IPS-11a (cell line): ENCODE results near the gene SMTN.
"Not testable (repeated sequence)": the region's sequence is repeated elsewhere in the genome, so short reads cannot be mapped to it uniquely, and the experiment has no call there.

Experiments used
- H3K4me3 ChIP-seq: one replicate; pipeline ENCODE4 v1.5.1; 2013; ENCODE audit warnings: low read depth, low read length, control low read depth

The SMTN gene

DNA sequence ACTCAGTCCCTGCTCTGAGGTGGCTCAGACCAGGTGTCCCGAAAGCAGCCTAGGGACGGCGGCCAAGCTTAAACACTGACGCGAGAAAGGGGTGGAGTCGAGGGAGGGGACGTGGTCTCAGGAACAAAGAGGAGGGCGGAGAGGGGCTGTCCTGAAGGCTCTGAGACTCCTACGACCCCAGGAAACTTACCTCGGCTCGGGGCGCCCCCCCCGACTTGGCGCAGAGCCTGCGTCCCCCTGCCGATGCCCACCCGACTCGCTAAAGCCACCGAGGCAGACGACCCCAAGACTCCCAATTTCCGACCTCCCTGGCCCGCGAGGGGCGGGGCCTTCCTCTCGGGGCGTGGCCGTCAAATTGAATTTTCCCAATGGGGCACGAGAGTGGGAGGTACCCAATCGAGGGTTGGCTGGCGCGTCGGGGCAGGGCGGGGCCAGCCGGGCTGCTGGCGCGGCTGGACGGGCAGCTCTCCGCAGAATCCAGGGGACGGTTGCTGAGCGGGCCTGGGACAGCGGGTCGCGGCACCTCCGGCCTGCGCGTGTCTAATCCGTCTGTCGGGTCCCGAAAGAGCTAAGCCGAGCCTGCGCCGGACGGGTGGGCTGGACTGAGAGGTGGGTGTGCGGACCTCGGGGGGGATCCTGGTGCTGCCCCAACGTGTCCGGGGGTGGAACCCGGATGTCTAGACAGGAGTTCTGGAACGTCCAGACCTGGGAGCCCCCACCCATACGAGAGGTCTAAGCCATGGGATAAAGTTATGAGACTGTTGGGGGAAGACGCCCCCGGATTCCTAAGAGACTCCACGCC lies at the start of gene SMTN:
SMTN (plus strand) TSS at position 471 of the 802 bp plus-strand sequence. CDS start 1,941 bp downstream, outside the sequence.
- peak within 1 kb of the TSS; percentile 61 for H3K4me3 ChIP-seq

DNA sequence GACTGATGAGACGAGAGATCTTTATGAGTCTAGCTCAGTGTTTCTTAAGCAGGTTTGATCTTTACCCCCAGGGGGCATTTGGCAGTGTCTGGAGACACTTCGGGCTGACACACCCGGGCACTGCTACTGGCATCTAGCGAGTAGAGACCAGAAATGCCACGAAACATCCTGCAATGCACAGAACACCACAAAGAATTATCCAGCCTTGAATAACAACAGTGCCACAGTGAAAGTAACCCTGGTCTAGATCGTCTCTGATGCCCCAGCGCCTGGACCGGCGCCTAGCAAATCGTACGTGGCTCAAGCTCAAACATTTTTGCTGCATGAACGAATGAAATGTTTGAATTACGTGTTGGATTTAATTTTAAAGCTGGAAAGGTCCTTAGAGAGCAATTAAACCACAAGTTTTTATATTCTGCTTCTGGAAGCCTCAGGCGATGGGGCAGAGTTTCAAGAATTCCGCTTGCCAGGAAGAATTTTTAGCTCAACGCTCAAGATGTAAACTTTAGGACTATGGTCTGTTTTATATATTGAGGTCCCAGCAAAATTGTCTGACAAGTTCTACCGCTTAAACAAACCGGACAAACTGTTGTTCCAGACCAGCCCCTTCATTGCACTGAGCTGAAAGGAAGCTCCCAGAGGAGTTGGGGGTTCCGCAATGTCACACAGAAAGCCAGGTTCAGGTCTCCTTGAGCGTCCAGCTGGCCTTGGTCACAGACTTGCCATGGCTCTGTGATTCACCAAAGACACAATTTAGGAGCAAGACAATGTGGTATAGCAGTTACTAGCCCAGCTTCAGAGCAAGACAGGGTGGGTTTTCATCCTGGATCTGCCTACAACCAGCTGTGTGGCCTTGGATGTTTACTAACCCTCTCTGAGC lies 44.2 kb upstream of the SMTN start:
- H3K4me3 ChIP-seq = no peak overlapping the region

DNA sequence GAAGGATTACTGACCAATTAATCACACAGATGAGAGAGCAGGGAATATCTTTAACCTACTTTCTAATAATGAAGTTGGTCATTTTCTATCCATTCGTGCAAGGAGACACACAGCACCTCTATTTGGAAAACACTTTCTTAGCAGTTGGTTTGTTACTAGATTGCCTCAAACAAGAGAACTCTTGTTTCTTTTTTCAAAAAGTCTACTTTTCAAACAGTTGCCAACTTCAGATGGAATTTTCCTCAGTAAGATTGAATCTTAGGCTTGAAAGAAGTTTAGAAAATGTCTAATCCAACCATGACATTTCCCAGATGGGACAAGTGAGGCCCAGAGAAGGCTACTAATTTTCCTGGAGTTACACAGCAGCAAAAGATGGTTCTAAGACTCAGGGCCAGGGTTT lies 42.4 kb upstream of the SMTN start:
- H3K4me3 ChIP-seq = no peak overlapping the region

DNA sequence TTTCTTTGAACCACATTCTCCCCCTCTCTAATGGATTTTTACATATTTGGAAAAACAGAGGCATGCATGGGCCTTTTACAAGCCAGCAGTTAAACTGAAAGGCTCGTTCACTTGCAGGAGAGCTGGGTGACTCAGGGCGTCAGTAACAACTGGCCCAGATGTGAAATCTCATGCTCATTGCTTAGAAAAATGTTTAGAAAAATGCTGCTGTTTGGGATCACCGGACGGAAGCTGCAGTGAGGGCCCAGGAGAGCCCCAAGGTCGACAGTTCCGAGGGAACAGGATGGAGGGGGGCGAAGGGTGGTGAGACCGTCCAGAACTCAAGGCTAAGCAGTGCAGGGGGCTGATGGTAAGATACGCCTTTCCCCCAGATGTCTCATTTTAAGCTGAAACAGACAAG lies 41.7 kb upstream of the SMTN start:
- no peak overlapping the region for H3K4me3 ChIP-seq

GRCh38 chr22:31040542-31041398 lies 40.3 kb upstream of the SMTN start:
- H3K4me3 ChIP-seq = no peak overlapping the region

DNA sequence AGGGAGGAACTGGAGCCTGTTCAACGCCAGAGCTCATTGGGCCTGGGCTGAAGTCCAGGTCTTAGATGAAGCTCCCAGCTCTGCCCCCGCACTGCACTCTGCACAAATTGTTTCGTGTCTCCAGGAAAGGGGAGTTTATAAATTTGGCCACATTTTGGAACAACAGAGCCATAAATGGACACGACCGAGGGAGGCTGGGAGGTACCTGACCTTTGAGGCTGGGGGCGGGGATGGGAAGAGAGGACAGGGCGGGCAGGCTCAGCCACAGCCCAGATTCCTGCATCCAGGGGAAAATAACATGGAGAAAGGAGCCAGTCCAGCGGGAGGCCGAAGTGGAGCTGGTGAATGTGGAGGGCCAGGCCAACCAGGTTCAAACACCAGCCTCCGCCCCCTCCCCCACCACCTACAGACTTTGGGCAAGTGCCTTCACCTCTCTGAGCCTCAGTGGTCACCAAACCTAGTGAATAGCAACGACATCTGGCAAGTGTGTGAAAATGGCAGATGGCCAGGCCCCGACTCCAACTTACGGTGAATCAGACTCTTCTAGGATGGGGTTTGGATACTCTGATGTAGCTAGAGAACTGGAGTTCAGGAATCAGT lies 36.8 kb upstream of the SMTN start:
- no peak overlapping the region for H3K4me3 ChIP-seq

- no peak overlapping the region for H3K4me3 ChIP-seq
Measured at GRCh38 chr22:31045900-31046538, 35.1 kb upstream of the SMTN start.

- H3K4me3 ChIP-seq = no peak overlapping the region
Measured at GRCh38 chr22:31046539-31047226, 34.4 kb upstream of the SMTN start.

GRCh38 chr22:31048570-31048969 lies 32.5 kb upstream of the SMTN start:
- H3K4me3 ChIP-seq = no peak overlapping the region

DNA sequence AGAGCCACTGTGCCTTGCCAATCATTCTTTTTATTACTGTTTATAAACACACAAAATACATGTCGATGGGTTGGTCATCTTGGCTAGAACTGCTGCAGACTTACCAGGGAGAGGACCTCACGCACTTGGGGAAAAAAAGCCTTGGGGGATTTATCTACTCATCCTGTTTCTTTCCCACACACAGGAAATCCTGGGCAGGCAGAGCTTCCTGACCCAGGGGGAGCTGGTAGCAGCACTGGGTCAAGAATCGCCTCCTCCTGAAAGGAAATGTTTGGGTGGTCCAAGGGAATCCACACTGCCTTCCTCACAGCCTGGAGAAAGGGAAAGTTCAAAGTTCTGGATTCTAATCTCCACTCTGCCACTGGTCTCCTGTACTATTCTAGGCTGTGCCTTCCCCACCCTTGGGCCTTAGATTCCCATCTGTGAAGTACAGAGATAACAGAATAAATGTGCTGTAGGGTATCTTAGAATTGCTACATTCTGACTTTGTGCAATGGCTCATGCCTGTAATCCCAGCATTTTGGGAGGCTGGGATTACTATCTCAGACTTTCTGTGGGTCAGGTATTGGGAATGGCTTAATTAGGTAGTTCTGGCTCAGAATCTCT lies 31.2 kb upstream of the SMTN start:
- no peak overlapping the region for H3K4me3 ChIP-seq

- no peak overlapping the region for H3K4me3 ChIP-seq
Measured at GRCh38 chr22:31055117-31055634, 25.9 kb upstream of the SMTN start.

DNA sequence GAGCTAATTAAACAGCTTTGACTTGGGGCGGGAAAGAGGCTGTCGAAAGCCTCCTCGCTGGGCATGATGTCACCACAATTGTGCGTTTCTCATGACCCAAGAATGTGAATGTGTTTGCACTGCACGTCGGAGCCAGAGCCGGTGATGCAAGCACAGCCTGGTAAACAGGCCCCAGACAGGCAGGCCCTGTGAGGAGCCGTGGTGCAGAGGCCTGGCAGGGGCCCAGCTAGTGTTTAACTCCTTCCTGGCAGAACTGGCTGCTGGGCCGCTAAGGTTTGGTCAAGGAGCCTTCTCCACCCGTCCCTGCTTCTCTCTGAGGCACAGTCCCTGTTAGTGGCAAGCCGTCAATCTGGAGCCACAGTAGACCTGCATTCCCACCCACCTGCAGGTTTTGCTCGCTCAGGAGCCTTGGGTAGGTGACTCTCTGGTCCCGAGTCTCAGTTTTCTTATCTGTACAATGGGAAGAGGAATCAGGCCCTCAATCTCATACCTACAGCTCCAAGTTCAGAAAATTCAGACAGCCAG lies 25.4 kb upstream of the SMTN start:
- no peak overlapping the region for H3K4me3 ChIP-seq

GRCh38 chr22:31056986-31057599 lies 24.0 kb upstream of the SMTN start:
- H3K4me3 ChIP-seq = no peak overlapping the region

DNA sequence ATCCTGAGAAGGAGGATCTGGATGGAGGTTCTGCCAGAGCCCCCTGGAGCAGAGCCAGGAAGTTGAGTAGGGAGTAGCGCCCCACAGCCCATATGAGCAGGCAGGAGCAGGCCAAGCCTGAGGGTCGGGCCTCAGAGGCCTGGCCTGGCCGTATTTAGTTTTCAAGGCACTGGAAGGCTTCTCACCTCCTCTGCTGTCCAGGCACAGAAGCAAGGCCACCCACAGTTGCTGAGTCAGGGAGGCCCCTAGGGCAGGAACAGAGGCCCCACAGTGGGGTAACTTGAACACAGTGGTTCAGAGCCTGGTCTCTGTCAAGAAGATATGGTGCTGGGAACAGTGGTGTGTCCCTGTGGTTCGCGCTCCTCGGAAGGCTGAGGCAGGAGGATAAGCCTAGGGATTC lies 21.5 kb upstream of the SMTN start:
- not testable (repeated sequence) for H3K4me3 ChIP-seq

GRCh38 chr22:31062566-31063230 lies 18.4 kb upstream of the SMTN start:
- H3K4me3 ChIP-seq = no peak overlapping the region

DNA sequence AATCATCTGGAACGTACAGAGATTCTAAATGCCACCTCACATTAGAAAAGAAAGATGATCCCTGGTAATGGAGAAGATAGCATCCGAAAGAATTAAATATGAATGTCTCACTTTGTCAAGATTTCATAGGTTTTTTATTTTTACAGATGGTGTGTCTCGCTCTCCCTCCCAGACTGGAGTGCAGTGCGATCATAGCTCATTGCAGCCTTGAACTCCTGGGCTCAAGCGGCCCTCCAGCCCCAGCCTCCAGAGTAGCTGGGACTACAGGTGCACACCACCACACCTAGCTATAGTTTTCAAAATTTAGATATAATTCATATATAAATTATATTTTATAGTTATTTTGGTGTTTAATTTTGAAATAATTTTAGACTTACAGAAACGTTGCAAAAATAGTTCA lies 16.7 kb upstream of the SMTN start:
- H3K4me3 ChIP-seq = no peak overlapping the region

DNA sequence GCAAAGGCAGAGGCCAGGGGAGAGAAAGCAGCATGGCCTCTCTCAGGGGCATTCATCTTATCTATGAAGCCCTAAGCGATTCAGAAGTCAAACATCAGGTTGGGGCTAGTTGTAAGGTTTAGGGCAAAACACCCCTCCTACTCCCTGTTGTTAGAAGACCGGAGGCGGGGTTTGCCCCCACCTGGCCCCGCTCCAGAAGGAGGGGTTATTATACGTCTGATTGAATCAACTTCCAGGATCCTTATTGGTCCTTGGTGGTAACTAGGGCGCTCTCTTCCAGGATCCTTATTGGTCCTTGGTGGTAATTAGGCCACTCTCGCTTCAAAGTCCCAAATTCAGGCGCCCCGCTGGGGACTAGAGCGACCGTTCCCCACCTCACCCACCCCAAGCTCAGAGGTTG lies 12.1 kb upstream of the SMTN start:
- H3K4me3 ChIP-seq = no peak overlapping the region
